Astrocyte (in vitro differentiated cells and primary cell): ENCODE measurements around the gene CT45A8. TPM values are rescaled to one million over a fixed set of nuclear protein-coding genes. Genes with fewer than 3 reads are reported as not detected.
"Not testable (repeated sequence)": the region's sequence is repeated elsewhere in the genome, so short reads cannot be mapped to it uniquely, and the experiment has no call there.

Experiments
- DNase-seq: peaks from one replicate; pipeline ENCODE4 v3.0.0-alpha.2; 2010; ENCODE audit warnings: low read depth
- FAIRE-seq: peaks from 2 replicates; lab custom pipeline; 2011; peaks lifted over from hg19 to GRCh38; lab: Jason Lieb, UNC
- H2AFZ ChIP-seq: 2 replicates; pipeline ENCODE4 v1.6.0; 2012; ENCODE audit warnings: low read depth, low read length, inconsistent platforms
- H3K27ac ChIP-seq: 2 replicates; pipeline ENCODE4 v1.5.1; 2011; ENCODE audit warnings: low read depth, low read length, inconsistent platforms
- H3K27me3 ChIP-seq: 2 replicates; pipeline ENCODE4 v1.6.0; 2011; ENCODE audit warnings: low read length, inconsistent platforms; ENCODE audit not compliant: insufficient read depth
- H3K36me3 ChIP-seq: 2 replicates; pipeline ENCODE4 v1.5.1; 2011; ENCODE audit warnings: low read length, inconsistent platforms; ENCODE audit not compliant: insufficient read depth
- H3K4me1 ChIP-seq: 2 replicates; pipeline ENCODE4 v1.5.1; 2011; ENCODE audit warnings: low read length, inconsistent platforms; ENCODE audit not compliant: insufficient read depth
- H3K4me2 ChIP-seq: 2 replicates; pipeline ENCODE4 v1.6.0; 2012; ENCODE audit warnings: low read length, inconsistent platforms
- H3K4me3 ChIP-seq: 2 replicates; pipeline ENCODE4 v1.5.1; 2011; ENCODE audit warnings: low read depth, mild to moderate bottlenecking, low read length, inconsistent platforms; ENCODE audit not compliant: insufficient read depth
- H3K79me2 ChIP-seq: 2 replicates; pipeline ENCODE4 v1.6.0; 2012; ENCODE audit warnings: mild to moderate bottlenecking, low read length, inconsistent platforms; ENCODE audit not compliant: insufficient read depth
- H3K9ac ChIP-seq: 2 replicates; pipeline ENCODE4 v1.6.0; 2012; ENCODE audit warnings: mild to moderate bottlenecking, low read length, inconsistent platforms
- H3K9me3 ChIP-seq: 2 replicates; pipeline ENCODE4 v1.5.1; 2012; ENCODE audit warnings: low read depth, mild to moderate bottlenecking, low read length, inconsistent platforms; ENCODE audit not compliant: insufficient read depth
- H4K20me1 ChIP-seq: 2 replicates; pipeline ENCODE4 v1.6.0; 2012; ENCODE audit warnings: low read length, inconsistent platforms; ENCODE audit not compliant: insufficient read depth
- H3K27ac Mint-ChIP-seq: one replicate; pipeline ENCODE4 v1.8.0; 2021; ENCODE audit warnings: mild to moderate bottlenecking, mixed read lengths; ENCODE audit not compliant: unreplicated experiment
- H3K27me3 Mint-ChIP-seq: one replicate; pipeline ENCODE4 v1.8.0; 2021; ENCODE audit warnings: low read depth, mixed read lengths; ENCODE audit not compliant: unreplicated experiment
- H3K36me3 Mint-ChIP-seq: one replicate; pipeline ENCODE4 v1.8.0; 2021; ENCODE audit warnings: low read depth, mixed read lengths; ENCODE audit not compliant: unreplicated experiment
- H3K4me1 Mint-ChIP-seq: one replicate; pipeline ENCODE4 v1.8.0; 2021; ENCODE audit warnings: low read depth, mixed read lengths; ENCODE audit not compliant: unreplicated experiment
- H3K4me3 Mint-ChIP-seq: one replicate; pipeline ENCODE4 v1.8.0; 2021; ENCODE audit warnings: mild to moderate bottlenecking, moderate library complexity, mixed read lengths; ENCODE audit not compliant: unreplicated experiment
- H3K9me3 Mint-ChIP-seq: one replicate; pipeline ENCODE4 v1.8.0; 2021; ENCODE audit warnings: mild to moderate bottlenecking, mixed read lengths; ENCODE audit not compliant: unreplicated experiment
- CTCF ChIP-seq: IDR thresholded peaks from 2 replicates; pipeline ENCODE4 v1.5.1; 2011; ENCODE audit warnings: low read depth, mild to moderate bottlenecking, inconsistent platforms, low read length, moderate library complexity; ENCODE audit not compliant: insufficient read depth
- EZH2 ChIP-seq: IDR thresholded peaks from 2 replicates; pipeline ENCODE4 v1.6.1; 2012; ENCODE audit warnings: mild to moderate bottlenecking, low read length, inconsistent platforms; ENCODE audit not compliant: insufficient read depth
- total RNA-seq: library from RNA; stranded (reverse); gene quantifications from 2 replicates; pipeline ENCODE4 v1.2.1, GENCODE V29; 2021

Gene CT45A8
- total RNA-seq, 1 donor from 2014 or later: not detected

DNA sequence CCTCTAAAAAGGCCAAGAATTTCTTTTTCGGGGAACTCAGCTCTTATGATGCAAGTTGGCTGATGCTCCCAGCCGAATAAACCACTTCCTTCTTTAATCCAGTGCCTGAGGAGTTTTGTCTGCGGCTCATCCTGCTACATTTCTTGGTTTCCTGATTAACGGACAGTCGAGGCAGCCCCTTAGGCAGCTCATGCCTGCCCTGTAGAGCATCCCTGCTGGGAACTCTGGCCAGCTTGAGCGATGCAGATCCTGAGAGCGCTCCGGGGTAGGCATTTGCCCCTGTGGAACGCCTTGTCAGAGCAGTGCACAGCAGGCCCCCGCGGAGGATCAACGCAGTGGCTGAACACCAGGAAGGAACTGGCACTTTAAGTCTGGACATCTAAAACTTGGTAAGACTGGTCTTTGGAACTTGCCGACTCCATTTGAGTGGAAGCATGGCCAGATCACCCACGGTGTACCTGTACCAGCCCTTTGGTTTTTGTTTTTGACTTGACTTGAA is 35.8 kb upstream of the CT45A8 start:
- no peak overlapping the region for H3K27ac Mint-ChIP-seq
- H3K27me3 Mint-ChIP-seq: no peaks in the 10 kb centered on the region
- no peaks in the 10 kb centered on the region for H3K36me3 Mint-ChIP-seq
- Histone ChIP-seq H3K4me1 (no peaks in the 10 kb centered on the region), H3K9me3 (no peaks in the 10 kb centered on the region), H3K4me2 (no peak overlapping the region), H4K20me1 (no peaks in the 10 kb centered on the region), H2AFZ (no peak overlapping the region), H3K4me3 (no peak overlapping the region), H3K27me3 (no peaks in the 10 kb centered on the region), H3K79me2 (no peaks in the 10 kb centered on the region), H3K27ac (no peak overlapping the region), H3K36me3 (no peaks in the 10 kb centered on the region), H3K9ac (no peak overlapping the region)
- H3K4me1 Mint-ChIP-seq: no peaks in the 10 kb centered on the region
- no peak for TF ChIP-seq EZH2
- TF ChIP-seq CTCF: no peak
- FAIRE-seq (no peak), DNase-seq (no peak)
- H3K4me3 Mint-ChIP-seq: no peak overlapping the region
- H3K9me3 Mint-ChIP-seq: no peaks in the 10 kb centered on the region

DNA sequence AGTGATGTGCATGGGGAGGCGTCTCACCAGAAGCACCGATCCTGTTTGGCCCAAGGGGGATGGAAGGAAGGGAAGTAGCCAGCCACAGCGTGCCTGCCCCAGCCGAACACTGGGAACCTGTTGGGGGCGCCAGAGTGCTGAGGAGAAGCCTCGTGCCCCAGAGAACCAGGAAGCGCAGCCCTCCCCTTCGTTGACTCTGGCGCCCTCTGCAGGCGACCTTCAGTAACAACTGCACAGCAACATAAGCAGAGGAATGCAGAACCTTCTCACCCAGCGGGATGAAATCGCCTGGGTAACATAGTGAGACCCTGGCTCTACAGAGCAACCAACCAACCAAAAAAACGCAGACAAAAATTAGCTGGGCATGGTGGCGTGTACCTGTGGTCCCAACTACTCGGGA is 34.6 kb upstream of the CT45A8 start:
- H3K36me3 Mint-ChIP-seq, FAIRE-seq, H3K4me3 ChIP-seq, H3K9me3 Mint-ChIP-seq, H3K4me1 ChIP-seq, H3K9me3 ChIP-seq, H3K27ac ChIP-seq, H4K20me1 ChIP-seq, H3K27me3 ChIP-seq, H3K9ac ChIP-seq, H3K36me3 ChIP-seq, H3K27ac Mint-ChIP-seq, H3K4me3 Mint-ChIP-seq, H3K27me3 Mint-ChIP-seq, H3K4me2 ChIP-seq, DNase-seq, H3K4me1 Mint-ChIP-seq, H2AFZ ChIP-seq, H3K79me2 ChIP-seq: not testable (repeated sequence)

GRCh38 chrX:135888230-135888629 is 33.9 kb upstream of the CT45A8 start:
- not testable (repeated sequence) for DNase-seq, H3K36me3 ChIP-seq, H3K27ac ChIP-seq, H3K9ac ChIP-seq, H3K4me3 Mint-ChIP-seq, H3K4me2 ChIP-seq, H2AFZ ChIP-seq, H4K20me1 ChIP-seq, FAIRE-seq, H3K27ac Mint-ChIP-seq, H3K27me3 Mint-ChIP-seq, H3K9me3 ChIP-seq, H3K36me3 Mint-ChIP-seq, H3K9me3 Mint-ChIP-seq, H3K4me3 ChIP-seq, H3K4me1 Mint-ChIP-seq, H3K79me2 ChIP-seq, H3K27me3 ChIP-seq, H3K4me1 ChIP-seq

GRCh38 chrX:135882741-135883140 is 28.4 kb upstream of the CT45A8 start:
- not testable (repeated sequence) for H3K27ac Mint-ChIP-seq, H3K27ac ChIP-seq, H3K4me1 Mint-ChIP-seq, H3K79me2 ChIP-seq, H3K27me3 ChIP-seq, H3K9ac ChIP-seq, DNase-seq, H3K4me3 Mint-ChIP-seq, FAIRE-seq, H3K4me1 ChIP-seq, H3K9me3 ChIP-seq, H3K4me3 ChIP-seq, H3K4me2 ChIP-seq, H3K9me3 Mint-ChIP-seq, H3K36me3 Mint-ChIP-seq, H3K36me3 ChIP-seq, H4K20me1 ChIP-seq, H2AFZ ChIP-seq, H3K27me3 Mint-ChIP-seq

GRCh38 chrX:135871712-135872111 is 17.4 kb upstream of the CT45A8 start, which contains the start of gene CT45A9:
Gene CT45A9, minus strand, starts transcription at chrX:135871812. Its CDS starts 3,751 bp downstream, at chrX:135868061.
- not testable (repeated sequence) for H3K27ac Mint-ChIP-seq, H2AFZ ChIP-seq, H3K4me1 Mint-ChIP-seq, H3K36me3 Mint-ChIP-seq, H3K4me2 ChIP-seq, DNase-seq, H3K9me3 ChIP-seq, H3K36me3 ChIP-seq, H3K4me1 ChIP-seq, H3K27ac ChIP-seq, FAIRE-seq, H3K9ac ChIP-seq, H3K4me3 Mint-ChIP-seq, H3K27me3 ChIP-seq, H3K4me3 ChIP-seq, H3K9me3 Mint-ChIP-seq, H4K20me1 ChIP-seq, H3K27me3 Mint-ChIP-seq, H3K79me2 ChIP-seq
